HEK293 (cell line): ENCODE measurements around the gene SYS1.

Source experiments
- CTCF ChIA-PET: fragments of 350-600 bp; formaldehyde crosslinking; extraction: SDS; loops from one replicate; lab custom pipeline; 2021; ENCODE audit warnings: antibody characterized with exemption; lab: Yijun Ruan, JAX
- POLR2A ChIA-PET: fragments of 300-600 bp; formaldehyde crosslinking; extraction: SDS; loops from one replicate; lab custom pipeline; 2020; ENCODE audit warnings: antibody characterized with exemption, inconsistent platforms; lab: Yijun Ruan, JAX
- H3K27ac ChIP-seq: fragments of 200-500 bp; sonication (Bioruptor generic); 2 replicates; pipeline ENCODE4 v1.5.1; 2014; ENCODE audit warnings: low read depth, low read length, control low read depth, inconsistent platforms; ENCODE audit errors: extremely low read depth
- H3K36me3 ChIP-seq, 2 experiments: fragments of 200-500 bp in 1 of 2; sonication (Bioruptor generic) in 1 of 2; 1 replicate in 1 of 2; 2 replicates in 1 of 2; pipeline ENCODE4 v1.5.1; 2014 to 2017; ENCODE audit warnings: inconsistent platforms in 2 of 2, low read length in 2 of 2; ENCODE audit not compliant: control insufficient read depth in 2 of 2, insufficient read depth in 1 of 2
- H3K4me1 ChIP-seq: fragments of 200-500 bp; sonication (Bioruptor generic); 2 replicates; pipeline ENCODE4 v1.5.1; 2014; ENCODE audit warnings: mild to moderate bottlenecking, low read length, inconsistent platforms; ENCODE audit not compliant: control insufficient read depth, insufficient read depth
- H3K4me3 ChIP-seq: 2 replicates; pipeline ENCODE4 v1.5.1; 2011; ENCODE audit warnings: low read depth, mild to moderate bottlenecking, control low read depth, low read length, moderate library complexity
- H3K9me3 ChIP-seq: fragments of 200-500 bp; sonication (Bioruptor generic); 2 replicates; pipeline ENCODE4 v1.5.1; 2014; ENCODE audit warnings: low read depth, low read length, inconsistent platforms; ENCODE audit not compliant: control insufficient read depth, insufficient read depth
- GLI4 ChIP-seq: fragments of 450-650 bp; formaldehyde crosslinking; IDR thresholded peaks from 2 replicates; pipeline ENCODE4 v1.5.1; 2016; ENCODE audit warnings: missing biosample characterization, missing genetic modification characterization
- HOXD13 ChIP-seq: sonication (generic); formaldehyde crosslinking; IDR thresholded peaks from 2 replicates; pipeline ENCODE4 v1.8.0; 2022; ENCODE audit warnings: missing genetic modification reagents, borderline replicate concordance
- OSR2 ChIP-seq: fragments of 450-650 bp; formaldehyde crosslinking; IDR thresholded peaks from 2 replicates; pipeline ENCODE4 v1.5.1; 2016; ENCODE audit warnings: missing biosample characterization, missing genetic modification characterization
- OVOL3 ChIP-seq: fragments of 450-650 bp; formaldehyde crosslinking; IDR thresholded peaks from 2 replicates; pipeline ENCODE4 v1.5.1; 2016; ENCODE audit warnings: missing biosample characterization, missing genetic modification characterization
- RBAK ChIP-seq: fragments of 450-650 bp; formaldehyde crosslinking; IDR thresholded peaks from 2 replicates; pipeline ENCODE4 v1.5.1; 2016; ENCODE audit warnings: missing biosample characterization, missing genetic modification characterization
- ZNF132 ChIP-seq: fragments of 450-650 bp; formaldehyde crosslinking; IDR thresholded peaks from 2 replicates; pipeline ENCODE4 v1.5.1; 2017; ENCODE audit warnings: missing biosample characterization, missing genetic modification characterization, borderline replicate concordance
- ZNF140 ChIP-seq: fragments of 450-650 bp; formaldehyde crosslinking; IDR thresholded peaks from 2 replicates; pipeline ENCODE4 v1.5.1; 2016; ENCODE audit warnings: missing biosample characterization, missing genetic modification characterization
- ZNF302 ChIP-seq: fragments of 450-650 bp; formaldehyde crosslinking; IDR thresholded peaks from 2 replicates; pipeline ENCODE4 v1.5.1; 2016; ENCODE audit warnings: missing biosample characterization, missing genetic modification characterization, low read depth
- ZNF350 ChIP-seq: fragments of 450-650 bp; formaldehyde crosslinking; IDR thresholded peaks from 2 replicates; pipeline ENCODE4 v1.5.0; 2017; ENCODE audit warnings: missing biosample characterization, mild to moderate bottlenecking, missing genetic modification characterization
- ZNF354C ChIP-seq: fragments of 450-650 bp; formaldehyde crosslinking; IDR thresholded peaks from 2 replicates; pipeline ENCODE4 v1.5.1; 2016; ENCODE audit warnings: missing biosample characterization, missing genetic modification characterization, low read depth, borderline replicate concordance
- ZNF366 ChIP-seq: fragments of 450-650 bp; formaldehyde crosslinking; conservative IDR thresholded peaks from 2 replicates; pipeline ENCODE4 v1.5.1; 2016; ENCODE audit warnings: missing biosample characterization, missing genetic modification characterization
- ZNF530 ChIP-seq: fragments of 450-650 bp; formaldehyde crosslinking; IDR thresholded peaks from 2 replicates; pipeline ENCODE4 v1.5.1; 2016; ENCODE audit warnings: low read depth, missing biosample characterization, missing genetic modification characterization
- ZNF560 ChIP-seq: fragments of 450-650 bp; formaldehyde crosslinking; IDR thresholded peaks from 2 replicates; pipeline ENCODE4 v1.5.1; 2017; ENCODE audit warnings: missing biosample characterization, missing genetic modification characterization, borderline replicate concordance
- ZNF596 ChIP-seq: fragments of 450-650 bp; IDR thresholded peaks from 2 replicates; pipeline ENCODE4 v1.5.0; 2018; ENCODE audit warnings: missing biosample characterization, mild to moderate bottlenecking, missing genetic modification characterization, moderate library complexity
- ZNF623 ChIP-seq: fragments of 450-650 bp; formaldehyde crosslinking; IDR thresholded peaks from 2 replicates; pipeline ENCODE4 v1.5.1; 2016; ENCODE audit warnings: missing biosample characterization, missing genetic modification characterization
- ZNF768 ChIP-seq: fragments of 450-650 bp; formaldehyde crosslinking; IDR thresholded peaks from 2 replicates; pipeline ENCODE4 v1.5.1; 2018; ENCODE audit warnings: missing biosample characterization, mild to moderate bottlenecking, missing genetic modification characterization
- TF ChIP-seq, protein P1 (sequence below): fragments of 450-650 bp; IDR thresholded peaks from 2 replicates; pipeline ENCODE4 v1.5.1; 2018; ENCODE audit warnings: missing biosample characterization, mild to moderate bottlenecking, missing genetic modification characterization
- TF ChIP-seq, protein P2 (sequence below): fragments of 450-650 bp; formaldehyde crosslinking; IDR thresholded peaks from 2 replicates; pipeline ENCODE4 v1.5.1; 2016; ENCODE audit warnings: missing biosample characterization, missing genetic modification characterization
- TF ChIP-seq, protein P3 (sequence below): fragments of 450-650 bp; formaldehyde crosslinking; IDR thresholded peaks from 2 replicates; pipeline ENCODE4 v1.5.1; 2017; ENCODE audit warnings: missing biosample characterization, missing genetic modification characterization

SYS1 gene

DNA sequence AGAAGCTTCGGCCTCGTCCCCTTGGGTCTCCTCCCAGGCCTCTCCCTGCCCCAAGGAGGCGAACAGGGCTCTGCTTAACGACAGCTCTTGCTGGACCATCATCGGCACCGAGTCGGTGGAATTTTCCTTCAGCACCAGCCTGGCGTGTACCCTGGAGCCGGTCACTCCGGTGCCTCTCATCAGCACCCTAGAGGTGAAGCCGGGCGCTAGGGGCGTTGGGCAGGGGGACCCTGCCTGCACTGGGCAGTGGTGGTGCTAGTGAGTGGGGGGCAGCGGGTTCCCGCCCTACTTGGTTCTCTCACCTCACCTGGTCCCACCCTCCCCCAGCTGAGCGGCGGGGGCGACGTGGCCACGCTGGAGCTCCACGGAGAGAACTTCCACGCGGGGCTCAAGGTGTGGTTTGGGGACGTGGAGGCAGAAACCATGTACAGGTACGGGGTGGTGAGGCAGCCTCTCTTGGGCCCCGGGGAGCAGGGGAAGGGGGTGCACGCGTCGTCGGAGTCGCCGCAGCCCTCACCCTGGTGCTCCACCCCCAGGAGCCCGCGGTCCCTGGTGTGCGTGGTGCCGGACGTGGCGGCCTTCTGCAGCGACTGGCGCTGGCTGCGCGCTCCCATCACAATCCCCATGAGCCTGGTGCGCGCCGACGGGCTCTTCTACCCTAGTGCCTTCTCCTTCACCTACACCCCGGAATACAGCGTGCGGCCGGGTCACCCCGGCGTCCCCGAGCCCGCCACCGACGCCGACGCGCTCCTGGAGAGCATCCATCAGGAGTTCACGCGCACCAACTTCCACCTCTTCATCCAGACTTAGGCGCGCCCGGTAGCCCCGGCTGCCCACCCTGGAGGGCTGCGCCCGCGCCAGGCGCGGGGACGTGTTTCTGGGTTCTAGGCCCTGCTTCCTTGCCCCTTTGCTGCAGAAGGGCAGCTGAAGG lies 46.5 kb upstream of the SYS1 start:
- no peak overlapping the region for H3K27ac ChIP-seq
- ChIA-PET CTCF (interaction anchor here (0.6 to 1.7 kb wide), 8 partner anchors 19 to 455 kb away, joined by 3 to 8 read pairs (median 3); partner anchors contain the start of gene SYS1), POLR2A (no interaction called here)
- no peak for TF ChIP-seq ZNF366 (tag by site-specific recombination)
- no peaks in the 10 kb centered on the region for H3K4me1 ChIP-seq
- no peaks in the 10 kb centered on the region for H3K36me3 ChIP-seq
- H3K4me3 ChIP-seq: no peak overlapping the region
- H3K9me3 ChIP-seq: no peaks in the 10 kb centered on the region

DNA sequence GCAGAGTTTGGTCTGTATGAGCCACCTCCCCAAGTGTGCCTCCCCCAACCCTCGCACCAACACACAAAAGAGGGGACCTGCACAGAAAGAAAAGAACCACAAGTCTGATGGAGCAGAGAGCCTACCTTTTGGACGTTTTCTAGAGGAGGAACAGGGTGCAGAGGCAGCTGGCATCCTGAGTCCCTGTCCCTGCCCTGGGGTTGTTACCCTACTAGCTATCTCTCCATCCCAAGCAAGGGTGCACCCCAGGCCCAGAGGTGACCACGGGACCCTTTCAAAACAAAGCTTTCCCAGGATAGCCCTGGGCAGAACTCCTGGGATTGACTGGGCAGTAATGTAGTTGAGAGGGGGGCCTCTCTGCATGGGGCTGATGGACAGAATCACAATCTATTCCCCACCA lies 45.1 kb upstream of the SYS1 start:
- Histone ChIP-seq H3K36me3 (no peaks in the 10 kb centered on the region), H3K9me3 (no peaks in the 10 kb centered on the region), H3K4me3 (no peak overlapping the region), H3K4me1 (no peaks in the 10 kb centered on the region; the same call in 1 of the 2 replicates), H3K27ac (no peak overlapping the region)
- ChIA-PET POLR2A (interaction anchor here (1.0 kb wide), 1 partner anchor 24 kb away, joined by 3 read pairs; no protein-coding TSS in a partner anchor), CTCF (interaction anchor here (0.7 to 6.3 kb wide), 10 partner anchors 19 to 460 kb away, joined by 3 to 53 read pairs (median 12); partner anchors contain the start of gene SYS1)
- no peak for TF ChIP-seq ZNF768 (tag by site-specific recombination)
- no peak for TF ChIP-seq ZNF354C
- no peak for TF ChIP-seq GLI4
- TF ChIP-seq ZNF560 (tag by site-specific recombination): no peak
- no peak for TF ChIP-seq ZNF302 (tag by site-specific recombination)
- TF ChIP-seq, protein P1, sequence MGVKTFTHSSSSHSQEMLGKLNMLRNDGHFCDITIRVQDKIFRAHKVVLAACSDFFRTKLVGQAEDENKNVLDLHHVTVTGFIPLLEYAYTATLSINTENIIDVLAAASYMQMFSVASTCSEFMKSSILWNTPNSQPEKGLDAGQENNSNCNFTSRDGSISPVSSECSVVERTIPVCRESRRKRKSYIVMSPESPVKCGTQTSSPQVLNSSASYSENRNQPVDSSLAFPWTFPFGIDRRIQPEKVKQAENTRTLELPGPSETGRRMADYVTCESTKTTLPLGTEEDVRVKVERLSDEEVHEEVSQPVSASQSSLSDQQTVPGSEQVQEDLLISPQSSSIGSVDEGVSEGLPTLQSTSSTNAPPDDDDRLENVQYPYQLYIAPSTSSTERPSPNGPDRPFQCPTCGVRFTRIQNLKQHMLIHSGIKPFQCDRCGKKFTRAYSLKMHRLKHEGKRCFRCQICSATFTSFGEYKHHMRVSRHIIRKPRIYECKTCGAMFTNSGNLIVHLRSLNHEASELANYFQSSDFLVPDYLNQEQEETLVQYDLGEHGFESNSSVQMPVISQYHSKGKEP: no peak
- no peak for TF ChIP-seq RBAK
- no peak for TF ChIP-seq ZNF530 (tag by site-specific recombination)
- TF ChIP-seq, protein P2, sequence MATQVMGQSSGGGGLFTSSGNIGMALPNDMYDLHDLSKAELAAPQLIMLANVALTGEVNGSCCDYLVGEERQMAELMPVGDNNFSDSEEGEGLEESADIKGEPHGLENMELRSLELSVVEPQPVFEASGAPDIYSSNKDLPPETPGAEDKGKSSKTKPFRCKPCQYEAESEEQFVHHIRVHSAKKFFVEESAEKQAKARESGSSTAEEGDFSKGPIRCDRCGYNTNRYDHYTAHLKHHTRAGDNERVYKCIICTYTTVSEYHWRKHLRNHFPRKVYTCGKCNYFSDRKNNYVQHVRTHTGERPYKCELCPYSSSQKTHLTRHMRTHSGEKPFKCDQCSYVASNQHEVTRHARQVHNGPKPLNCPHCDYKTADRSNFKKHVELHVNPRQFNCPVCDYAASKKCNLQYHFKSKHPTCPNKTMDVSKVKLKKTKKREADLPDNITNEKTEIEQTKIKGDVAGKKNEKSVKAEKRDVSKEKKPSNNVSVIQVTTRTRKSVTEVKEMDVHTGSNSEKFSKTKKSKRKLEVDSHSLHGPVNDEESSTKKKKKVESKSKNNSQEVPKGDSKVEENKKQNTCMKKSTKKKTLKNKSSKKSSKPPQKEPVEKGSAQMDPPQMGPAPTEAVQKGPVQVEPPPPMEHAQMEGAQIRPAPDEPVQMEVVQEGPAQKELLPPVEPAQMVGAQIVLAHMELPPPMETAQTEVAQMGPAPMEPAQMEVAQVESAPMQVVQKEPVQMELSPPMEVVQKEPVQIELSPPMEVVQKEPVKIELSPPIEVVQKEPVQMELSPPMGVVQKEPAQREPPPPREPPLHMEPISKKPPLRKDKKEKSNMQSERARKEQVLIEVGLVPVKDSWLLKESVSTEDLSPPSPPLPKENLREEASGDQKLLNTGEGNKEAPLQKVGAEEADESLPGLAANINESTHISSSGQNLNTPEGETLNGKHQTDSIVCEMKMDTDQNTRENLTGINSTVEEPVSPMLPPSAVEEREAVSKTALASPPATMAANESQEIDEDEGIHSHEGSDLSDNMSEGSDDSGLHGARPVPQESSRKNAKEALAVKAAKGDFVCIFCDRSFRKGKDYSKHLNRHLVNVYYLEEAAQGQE: no peak
- TF ChIP-seq HOXD13 (CRISPR knock-in tag): no peak
- no peak for TF ChIP-seq ZNF623 (tag by site-specific recombination)
- no peak for TF ChIP-seq OSR2 (tag by site-specific recombination)
- TF ChIP-seq ZNF350 (tag by site-specific recombination): no peak
- TF ChIP-seq ZNF140 (tag by site-specific recombination): no peak
- TF ChIP-seq, protein P3, sequence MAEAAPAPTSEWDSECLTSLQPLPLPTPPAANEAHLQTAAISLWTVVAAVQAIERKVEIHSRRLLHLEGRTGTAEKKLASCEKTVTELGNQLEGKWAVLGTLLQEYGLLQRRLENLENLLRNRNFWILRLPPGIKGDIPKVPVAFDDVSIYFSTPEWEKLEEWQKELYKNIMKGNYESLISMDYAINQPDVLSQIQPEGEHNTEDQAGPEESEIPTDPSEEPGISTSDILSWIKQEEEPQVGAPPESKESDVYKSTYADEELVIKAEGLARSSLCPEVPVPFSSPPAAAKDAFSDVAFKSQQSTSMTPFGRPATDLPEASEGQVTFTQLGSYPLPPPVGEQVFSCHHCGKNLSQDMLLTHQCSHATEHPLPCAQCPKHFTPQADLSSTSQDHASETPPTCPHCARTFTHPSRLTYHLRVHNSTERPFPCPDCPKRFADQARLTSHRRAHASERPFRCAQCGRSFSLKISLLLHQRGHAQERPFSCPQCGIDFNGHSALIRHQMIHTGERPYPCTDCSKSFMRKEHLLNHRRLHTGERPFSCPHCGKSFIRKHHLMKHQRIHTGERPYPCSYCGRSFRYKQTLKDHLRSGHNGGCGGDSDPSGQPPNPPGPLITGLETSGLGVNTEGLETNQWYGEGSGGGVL (tag by site-specific recombination): no peak
- no peak for TF ChIP-seq ZNF596 (tag by site-specific recombination)
- TF ChIP-seq ZNF132 (tag by site-specific recombination): no peak
- TF ChIP-seq OVOL3 (tag by site-specific recombination): no peak
